GM18520 (cell line): Measurements from ENCODE around the gene SOD2.

Experiments
- ATAC-seq: cut with Tn5 transposase; IDR thresholded peaks from one replicate; pipeline ENCODE4 v1.9.1; 2021; ENCODE audit not compliant: unreplicated experiment

The SOD2 gene

GRCh38 chr6:159645640-159646039, 47.4 kb downstream of the SOD2 start:
- no peak for ATAC-seq
